ENCODE results near the gene POP4. TPM values are rescaled to one million over a fixed set of nuclear protein-coding genes. Genes with fewer than 3 reads are reported as not detected.

The POP4 gene
- total and polyA plus RNA-seq, 2 of the 13 experiments (the other 11 are each of a cell fraction or from before 2014, with no cell fraction given): 32.2 to 84.0 TPM

DNA sequence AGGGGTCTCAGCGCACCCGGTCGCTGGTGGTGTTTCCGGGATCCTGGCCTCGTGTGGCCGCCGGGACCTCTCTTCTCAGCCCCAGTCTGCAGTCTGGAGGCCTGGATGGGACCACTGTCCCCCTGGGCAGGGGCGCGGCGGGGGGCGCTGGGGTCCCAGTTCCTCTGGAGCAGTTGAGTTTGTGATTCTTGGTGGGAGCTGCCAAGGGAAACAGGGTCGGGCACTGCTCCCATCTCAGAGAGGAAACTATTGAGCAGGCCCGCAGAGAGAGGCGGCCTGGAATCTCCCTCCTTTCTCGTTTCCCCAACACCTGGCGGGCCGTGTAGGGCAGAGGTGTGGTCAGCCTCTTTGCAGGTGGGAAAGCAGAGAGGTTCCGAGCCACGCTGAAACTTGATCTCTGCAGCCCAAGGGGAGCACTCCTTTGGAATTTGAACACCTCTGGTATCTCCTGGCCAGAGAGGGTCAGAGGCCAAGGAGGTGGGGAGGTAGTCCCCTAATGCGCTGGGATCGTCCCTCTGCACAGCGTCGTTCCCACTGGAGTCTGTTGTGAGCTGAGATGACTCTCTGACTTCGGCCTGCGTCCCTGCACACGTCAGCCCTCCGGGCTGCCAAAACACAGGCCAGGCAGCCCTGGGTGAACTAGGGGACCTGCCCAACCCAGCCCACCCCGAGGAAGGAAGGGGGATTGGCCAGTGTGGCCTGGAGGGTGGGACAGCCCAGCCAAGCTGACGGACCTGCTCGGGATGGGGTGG lies 59.9 kb downstream of the POP4 start (continued):
- TF ChIP-seq, protein P1, sequence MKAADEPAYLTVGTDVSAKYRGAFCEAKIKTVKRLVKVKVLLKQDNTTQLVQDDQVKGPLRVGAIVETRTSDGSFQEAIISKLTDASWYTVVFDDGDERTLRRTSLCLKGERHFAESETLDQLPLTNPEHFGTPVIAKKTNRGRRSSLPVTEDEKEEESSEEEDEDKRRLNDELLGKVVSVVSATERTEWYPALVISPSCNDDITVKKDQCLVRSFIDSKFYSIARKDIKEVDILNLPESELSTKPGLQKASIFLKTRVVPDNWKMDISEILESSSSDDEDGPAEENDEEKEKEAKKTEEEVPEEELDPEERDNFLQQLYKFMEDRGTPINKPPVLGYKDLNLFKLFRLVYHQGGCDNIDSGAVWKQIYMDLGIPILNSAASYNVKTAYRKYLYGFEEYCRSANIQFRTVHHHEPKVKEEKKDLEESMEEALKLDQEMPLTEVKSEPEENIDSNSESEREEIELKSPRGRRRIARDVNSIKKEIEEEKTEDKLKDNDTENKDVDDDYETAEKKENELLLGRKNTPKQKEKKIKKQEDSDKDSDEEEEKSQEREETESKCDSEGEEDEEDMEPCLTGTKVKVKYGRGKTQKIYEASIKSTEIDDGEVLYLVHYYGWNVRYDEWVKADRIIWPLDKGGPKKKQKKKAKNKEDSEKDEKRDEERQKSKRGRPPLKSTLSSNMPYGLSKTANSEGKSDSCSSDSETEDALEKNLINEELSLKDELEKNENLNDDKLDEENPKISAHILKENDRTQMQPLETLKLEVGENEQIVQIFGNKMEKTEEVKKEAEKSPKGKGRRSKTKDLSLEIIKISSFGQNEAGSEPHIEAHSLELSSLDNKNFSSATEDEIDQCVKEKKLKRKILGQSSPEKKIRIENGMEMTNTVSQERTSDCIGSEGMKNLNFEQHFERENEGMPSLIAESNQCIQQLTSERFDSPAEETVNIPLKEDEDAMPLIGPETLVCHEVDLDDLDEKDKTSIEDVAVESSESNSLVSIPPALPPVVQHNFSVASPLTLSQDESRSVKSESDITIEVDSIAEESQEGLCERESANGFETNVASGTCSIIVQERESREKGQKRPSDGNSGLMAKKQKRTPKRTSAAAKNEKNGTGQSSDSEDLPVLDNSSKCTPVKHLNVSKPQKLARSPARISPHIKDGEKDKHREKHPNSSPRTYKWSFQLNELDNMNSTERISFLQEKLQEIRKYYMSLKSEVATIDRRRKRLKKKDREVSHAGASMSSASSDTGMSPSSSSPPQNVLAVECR (CRISPR knock-in tag; IDR thresholded peaks at IDR 0.05; ENCODE audit: borderline replicate concordance): no peak
- TF ChIP-seq ZMAT3 (CRISPR knock-in tag; conservative IDR thresholded peaks at IDR 0.05) (0 out of 2 replicates have a peak, but pooled peaks have one; percentile 57), TAF15 (IDR thresholded peaks at IDR 0.05; ENCODE audit: low read depth, low read length, poor library complexity, severe bottlenecking) (no peak), ZNF775 (CRISPR knock-in tag; IDR thresholded peaks at IDR 0.05; ENCODE audit: borderline replicate concordance) (no peak), MIER2 (CRISPR knock-in tag; IDR thresholded peaks at IDR 0.05) (no peak), ZNF501 (CRISPR knock-in tag; IDR thresholded peaks at IDR 0.05) (no peak), NR2F6 (IDR thresholded peaks at IDR 0.05) (peak; percentile 35), NR2F6 (CRISPR knock-in tag; IDR thresholded peaks at IDR 0.05) (peak; percentile 57; the same call in 1 of the 2 replicates), SP140L (CRISPR knock-in tag; IDR thresholded peaks at IDR 0.05; ENCODE audit: borderline replicate concordance) (no peak), ZNF34 (CRISPR knock-in tag; IDR thresholded peaks at IDR 0.05; ENCODE audit: borderline replicate concordance) (no peak), ZNF747 (CRISPR knock-in tag; IDR thresholded peaks at IDR 0.05; ENCODE audit: borderline replicate concordance) (no peak), ZNF343 (CRISPR knock-in tag; IDR thresholded peaks at IDR 0.05) (no peak), ZNF232 (CRISPR knock-in tag; IDR thresholded peaks at IDR 0.05; ENCODE audit: borderline replicate concordance) (no peak), ZMYM3 (CRISPR knock-in tag; IDR thresholded peaks at IDR 0.05) (no peak), ZNF180 (CRISPR knock-in tag; IDR thresholded peaks at IDR 0.05; ENCODE audit: borderline replicate concordance, low read depth) (no peak), MED8 (CRISPR knock-in tag; IDR thresholded peaks at IDR 0.05; ENCODE audit: insufficient replicate concordance) (no peak), FLYWCH1 (CRISPR knock-in tag; IDR thresholded peaks at IDR 0.05) (no peak)
- TF ChIP-seq, protein P2, sequence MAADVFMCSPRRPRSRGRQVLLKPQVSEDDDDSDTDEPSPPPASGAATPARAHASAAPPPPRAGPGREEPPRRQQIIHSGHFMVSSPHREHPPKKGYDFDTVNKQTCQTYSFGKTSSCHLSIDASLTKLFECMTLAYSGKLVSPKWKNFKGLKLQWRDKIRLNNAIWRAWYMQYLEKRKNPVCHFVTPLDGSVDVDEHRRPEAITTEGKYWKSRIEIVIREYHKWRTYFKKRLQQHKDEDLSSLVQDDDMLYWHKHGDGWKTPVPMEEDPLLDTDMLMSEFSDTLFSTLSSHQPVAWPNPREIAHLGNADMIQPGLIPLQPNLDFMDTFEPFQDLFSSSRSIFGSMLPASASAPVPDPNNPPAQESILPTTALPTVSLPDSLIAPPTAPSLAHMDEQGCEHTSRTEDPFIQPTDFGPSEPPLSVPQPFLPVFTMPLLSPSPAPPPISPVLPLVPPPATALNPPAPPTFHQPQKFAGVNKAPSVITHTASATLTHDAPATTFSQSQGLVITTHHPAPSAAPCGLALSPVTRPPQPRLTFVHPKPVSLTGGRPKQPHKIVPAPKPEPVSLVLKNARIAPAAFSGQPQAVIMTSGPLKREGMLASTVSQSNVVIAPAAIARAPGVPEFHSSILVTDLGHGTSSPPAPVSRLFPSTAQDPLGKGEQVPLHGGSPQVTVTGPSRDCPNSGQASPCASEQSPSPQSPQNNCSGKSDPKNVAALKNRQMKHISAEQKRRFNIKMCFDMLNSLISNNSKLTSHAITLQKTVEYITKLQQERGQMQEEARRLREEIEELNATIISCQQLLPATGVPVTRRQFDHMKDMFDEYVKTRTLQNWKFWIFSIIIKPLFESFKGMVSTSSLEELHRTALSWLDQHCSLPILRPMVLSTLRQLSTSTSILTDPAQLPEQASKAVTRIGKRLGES (CRISPR knock-in tag; IDR thresholded peaks at IDR 0.05; ENCODE audit: borderline replicate concordance): no peak
- TF ChIP-seq, protein P3, sequence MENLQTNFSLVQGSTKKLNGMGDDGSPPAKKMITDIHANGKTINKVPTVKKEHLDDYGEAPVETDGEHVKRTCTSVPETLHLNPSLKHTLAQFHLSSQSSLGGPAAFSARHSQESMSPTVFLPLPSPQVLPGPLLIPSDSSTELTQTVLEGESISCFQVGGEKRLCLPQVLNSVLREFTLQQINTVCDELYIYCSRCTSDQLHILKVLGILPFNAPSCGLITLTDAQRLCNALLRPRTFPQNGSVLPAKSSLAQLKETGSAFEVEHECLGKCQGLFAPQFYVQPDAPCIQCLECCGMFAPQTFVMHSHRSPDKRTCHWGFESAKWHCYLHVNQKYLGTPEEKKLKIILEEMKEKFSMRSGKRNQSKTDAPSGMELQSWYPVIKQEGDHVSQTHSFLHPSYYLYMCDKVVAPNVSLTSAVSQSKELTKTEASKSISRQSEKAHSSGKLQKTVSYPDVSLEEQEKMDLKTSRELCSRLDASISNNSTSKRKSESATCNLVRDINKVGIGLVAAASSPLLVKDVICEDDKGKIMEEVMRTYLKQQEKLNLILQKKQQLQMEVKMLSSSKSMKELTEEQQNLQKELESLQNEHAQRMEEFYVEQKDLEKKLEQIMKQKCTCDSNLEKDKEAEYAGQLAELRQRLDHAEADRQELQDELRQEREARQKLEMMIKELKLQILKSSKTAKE (CRISPR knock-in tag; IDR thresholded peaks at IDR 0.05; ENCODE audit: borderline replicate concordance): 0 out of 2 replicates have a peak, but pooled peaks have one; percentile 32
- TF ChIP-seq, protein P4, sequence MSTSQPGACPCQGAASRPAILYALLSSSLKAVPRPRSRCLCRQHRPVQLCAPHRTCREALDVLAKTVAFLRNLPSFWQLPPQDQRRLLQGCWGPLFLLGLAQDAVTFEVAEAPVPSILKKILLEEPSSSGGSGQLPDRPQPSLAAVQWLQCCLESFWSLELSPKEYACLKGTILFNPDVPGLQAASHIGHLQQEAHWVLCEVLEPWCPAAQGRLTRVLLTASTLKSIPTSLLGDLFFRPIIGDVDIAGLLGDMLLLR (CRISPR knock-in tag; IDR thresholded peaks at IDR 0.05): no peak
